HG02884 (cell line): ENCODE measurements around the gene PRDM11.
"Not testable (repeated sequence)": the region's sequence is repeated elsewhere in the genome, so short reads cannot be mapped to it uniquely, and the experiment has no call there.

ENCODE experiments used
- ATAC-seq: cut with Tn5 transposase; IDR thresholded peaks from one replicate; pipeline ENCODE4 v1.9.1; 2021; ENCODE audit warnings: mild to moderate bottlenecking, moderate library complexity; ENCODE audit not compliant: unreplicated experiment

The PRDM11 gene

DNA sequence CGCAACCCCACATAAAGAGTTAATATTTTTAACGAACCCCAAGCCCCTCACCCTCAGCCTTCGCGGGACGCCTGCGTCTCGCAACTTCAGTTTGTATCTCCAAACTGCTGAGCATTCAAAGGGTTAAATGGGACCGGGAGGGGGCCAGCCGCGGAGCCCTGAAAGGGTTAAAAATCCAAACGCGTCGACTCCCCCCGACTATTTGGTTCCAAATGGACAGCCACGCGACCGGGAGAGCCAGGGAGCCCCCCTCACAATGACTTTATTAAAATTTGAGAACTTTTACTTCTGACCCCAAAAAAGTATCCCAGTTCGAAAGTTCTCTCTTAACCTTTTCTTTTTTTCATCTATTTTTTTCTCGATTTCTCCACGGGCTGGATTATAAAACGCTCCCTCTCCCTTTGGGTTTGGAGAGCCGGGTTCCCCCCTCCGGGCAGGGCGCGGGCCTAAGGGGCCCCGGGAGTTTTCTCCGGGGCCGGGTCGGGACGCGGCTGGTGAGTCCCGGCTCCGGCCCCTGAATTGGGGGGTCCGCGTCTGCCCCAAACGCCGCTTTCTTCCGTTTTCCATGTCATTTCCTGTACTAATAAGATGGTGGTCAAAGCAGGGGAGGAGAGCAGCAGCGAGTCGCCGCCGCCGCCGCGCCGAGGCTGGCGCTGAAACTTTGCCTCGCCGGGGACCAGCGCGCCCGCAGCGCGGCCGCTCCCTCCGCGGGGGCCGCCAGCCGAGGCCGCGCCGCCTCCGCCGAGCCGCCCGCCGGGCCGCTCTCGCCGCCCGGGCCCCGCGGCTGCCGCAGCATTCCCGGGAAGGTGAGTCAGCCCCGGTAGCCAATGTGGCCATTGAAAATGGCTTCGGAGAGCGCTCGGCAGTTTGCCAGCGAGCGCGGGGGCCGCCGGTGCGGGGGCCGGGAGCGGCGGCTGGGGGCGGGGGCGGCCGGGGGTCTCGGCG lies at the start of gene PRDM11:
Gene PRDM11 (plus strand): TSS at position 568 of the 945 bp plus-strand sequence. CDS start 35,128 bp downstream, outside the sequence.
- peak; percentile 29 for ATAC-seq

DNA sequence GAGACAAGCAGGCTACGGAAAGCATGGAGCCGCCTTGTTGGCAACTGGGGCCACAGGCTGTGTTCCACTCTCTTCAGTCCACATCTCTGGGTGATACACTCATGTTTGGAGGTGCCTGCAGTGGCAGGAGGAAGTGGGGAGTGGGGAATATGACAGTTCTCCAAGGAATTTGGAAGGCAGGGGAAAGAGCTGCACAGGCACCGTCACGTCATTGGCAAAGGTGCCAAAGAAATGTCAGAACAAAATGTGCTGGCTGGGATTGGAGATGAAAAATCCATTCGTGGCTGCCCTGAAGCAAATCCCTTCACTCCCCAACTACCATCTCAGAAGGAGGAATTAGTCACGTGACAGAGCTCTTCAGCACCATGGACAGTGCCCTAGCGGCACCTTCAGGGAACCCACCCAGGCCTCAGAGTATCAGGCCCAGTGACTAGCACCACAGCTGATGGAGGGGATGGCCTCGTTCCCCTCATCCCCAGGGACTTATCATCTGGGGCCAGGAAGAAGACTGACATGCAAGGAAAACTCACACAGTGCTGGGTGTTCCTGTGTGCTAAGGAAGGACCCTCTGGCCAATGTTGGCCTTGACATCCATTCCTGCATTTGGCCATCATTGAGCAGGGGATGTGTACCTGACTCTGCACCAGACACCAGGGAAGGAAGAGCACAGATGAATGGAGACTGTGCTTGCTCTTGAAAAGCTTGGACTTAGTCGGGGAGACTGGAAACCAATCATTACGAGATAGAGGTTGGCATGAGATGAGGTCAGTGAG lies 48.5 kb upstream of the PRDM11 start:
- ATAC-seq, result no peak

DNA sequence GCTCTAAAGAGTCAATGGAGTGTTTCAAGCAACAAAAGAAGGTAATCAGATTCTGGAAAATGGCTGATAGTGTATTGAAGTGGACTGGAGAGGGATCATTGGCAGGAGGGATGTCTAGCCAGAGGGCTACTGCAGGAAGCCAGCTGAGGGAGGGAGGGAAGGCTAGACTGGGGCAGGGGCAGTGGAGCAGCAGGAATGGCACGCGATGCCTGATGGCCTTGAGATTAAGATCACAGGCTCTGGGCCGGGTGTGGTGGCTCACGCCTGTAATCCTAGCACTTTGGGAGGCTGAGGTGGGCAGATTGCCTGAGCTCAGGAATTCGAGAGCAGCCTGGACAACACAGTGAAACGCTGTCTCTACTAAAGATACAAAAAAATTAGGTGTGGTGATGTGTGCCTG lies 47.5 kb upstream of the PRDM11 start:
- no peak for ATAC-seq

DNA sequence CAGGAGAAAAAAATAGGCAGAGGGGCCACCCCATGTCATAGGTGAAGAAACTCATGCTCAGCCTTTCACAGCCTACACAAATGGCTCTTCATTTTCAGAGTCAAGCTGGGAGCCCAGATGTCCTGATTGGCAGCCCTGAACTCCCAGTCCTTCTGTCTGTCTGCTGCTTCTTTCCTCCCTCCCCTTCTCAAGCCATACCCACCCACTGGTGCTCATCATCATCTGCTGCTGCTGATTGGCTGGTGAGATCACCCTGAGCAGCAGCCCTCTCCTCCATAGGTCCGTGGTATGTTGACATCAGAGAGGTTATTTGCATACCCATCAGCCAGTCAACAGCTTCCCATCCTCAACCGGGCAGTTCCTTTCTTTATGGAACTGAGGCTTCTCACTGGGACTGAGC lies 46.1 kb upstream of the PRDM11 start:
- ATAC-seq, result no peak

DNA sequence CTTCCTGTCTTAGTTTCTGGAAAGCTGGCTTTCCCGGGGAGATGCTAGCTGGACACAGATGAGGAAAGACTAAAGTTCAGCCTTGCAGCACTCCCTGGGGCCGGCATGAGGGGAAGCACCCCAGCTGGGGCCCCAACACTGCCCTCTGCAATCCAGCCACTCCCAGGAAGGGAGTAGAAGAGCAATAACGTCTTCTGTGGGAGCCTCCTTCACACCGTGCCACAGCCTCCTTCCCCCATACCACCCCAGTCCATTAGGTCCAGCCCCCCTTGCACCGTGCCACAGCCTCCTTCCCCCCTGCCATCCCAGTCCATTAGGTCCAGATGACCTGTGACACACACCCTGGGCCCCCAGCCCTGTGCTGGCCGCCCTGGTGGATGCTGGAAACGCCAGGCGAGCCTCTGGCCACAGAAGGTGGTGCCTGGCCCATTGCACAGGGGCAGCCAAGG lies 44.1 kb upstream of the PRDM11 start:
- no peak for ATAC-seq

DNA sequence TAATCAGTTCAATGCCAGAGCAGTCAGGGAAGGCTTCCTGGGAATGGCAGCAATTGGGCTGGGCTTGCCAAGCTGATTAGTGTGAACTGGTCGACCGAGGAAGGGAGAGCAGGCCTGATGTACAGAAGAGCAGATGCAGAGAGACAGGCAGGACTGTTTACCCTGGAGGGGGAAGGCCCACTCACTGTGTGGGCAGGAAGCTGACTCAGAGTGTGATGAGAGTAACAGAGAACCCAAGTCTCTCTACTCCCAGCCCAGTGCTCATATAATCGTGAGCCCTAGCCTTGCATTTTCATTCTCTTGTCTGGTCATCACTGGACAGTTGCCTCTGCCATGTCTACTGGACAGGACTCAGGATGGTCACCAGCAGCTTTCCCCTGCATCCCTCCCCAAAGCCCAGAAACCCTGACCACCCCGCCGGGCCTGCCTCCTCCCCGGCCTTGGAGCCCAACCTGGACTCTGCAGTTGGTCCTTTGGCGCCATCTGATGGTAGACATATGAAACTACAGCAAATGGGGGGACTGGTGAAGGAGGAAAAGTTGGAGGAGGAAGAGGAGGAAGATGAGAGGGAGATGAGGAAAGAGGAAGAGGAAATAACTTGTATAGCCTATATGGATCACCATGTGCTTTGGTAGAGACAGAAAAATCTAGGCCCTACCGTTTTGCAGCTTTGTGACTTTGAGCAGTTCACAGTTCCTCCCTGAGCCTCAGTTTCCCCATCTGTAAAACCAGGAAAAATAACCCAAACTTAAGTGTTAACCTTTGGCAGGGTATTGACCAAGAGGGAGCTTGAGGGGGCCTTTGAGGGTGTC lies 43.4 kb upstream of the PRDM11 start:
- peak; percentile 55 for ATAC-seq

DNA sequence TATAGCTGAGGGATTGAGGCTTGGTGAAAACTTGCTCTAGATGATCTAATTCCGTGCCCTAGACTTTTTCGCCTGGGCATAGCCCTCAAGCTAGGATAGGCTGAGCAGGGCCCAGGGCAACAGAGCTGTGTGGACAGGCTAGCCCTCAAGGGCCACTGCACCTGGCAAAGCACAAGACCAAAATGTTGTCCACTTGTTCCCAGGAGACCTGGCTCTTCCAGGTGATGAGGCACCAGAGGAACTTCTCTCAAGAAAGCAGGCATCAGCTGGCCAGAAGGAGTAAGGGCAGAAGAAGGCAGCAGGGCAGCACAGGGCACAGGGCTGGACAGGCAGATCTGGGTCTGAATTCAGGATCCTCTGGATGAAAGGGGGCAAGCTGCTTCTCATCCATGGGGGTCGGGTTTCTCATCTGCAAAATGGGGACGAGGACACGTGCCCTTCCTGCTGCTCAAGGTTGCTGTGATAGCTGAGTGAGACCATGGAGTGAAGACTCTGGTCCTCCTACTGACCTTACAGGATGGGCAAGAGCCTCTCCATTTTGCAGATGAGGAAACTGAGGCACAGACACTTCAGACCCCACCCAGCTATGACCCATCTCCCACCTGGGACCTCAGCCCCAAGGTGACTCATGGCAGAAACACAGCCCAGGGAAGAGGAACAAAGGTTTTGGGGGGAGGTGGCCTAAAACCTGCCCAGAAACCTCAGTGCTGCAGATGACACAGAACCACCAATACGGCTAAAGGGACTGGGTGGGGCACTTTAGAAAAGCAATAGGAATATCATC lies 42.2 kb upstream of the PRDM11 start:
- ATAC-seq, result no peak

DNA sequence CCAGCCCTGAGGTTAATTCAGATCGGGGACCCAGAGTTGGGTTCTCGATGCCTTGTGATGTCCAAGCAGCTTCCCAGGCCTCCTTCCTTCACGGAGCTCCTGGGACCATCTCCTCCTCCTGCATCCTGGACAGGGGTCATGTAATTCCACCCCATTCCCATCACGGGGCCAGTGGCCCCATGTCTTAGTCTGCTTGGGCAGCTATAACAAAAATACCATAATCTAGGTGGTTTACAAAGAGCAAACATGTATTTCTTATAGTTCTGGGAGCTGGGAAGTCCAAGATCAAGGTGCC lies 41.7 kb upstream of the PRDM11 start:
- ATAC-seq, result no peak

DNA sequence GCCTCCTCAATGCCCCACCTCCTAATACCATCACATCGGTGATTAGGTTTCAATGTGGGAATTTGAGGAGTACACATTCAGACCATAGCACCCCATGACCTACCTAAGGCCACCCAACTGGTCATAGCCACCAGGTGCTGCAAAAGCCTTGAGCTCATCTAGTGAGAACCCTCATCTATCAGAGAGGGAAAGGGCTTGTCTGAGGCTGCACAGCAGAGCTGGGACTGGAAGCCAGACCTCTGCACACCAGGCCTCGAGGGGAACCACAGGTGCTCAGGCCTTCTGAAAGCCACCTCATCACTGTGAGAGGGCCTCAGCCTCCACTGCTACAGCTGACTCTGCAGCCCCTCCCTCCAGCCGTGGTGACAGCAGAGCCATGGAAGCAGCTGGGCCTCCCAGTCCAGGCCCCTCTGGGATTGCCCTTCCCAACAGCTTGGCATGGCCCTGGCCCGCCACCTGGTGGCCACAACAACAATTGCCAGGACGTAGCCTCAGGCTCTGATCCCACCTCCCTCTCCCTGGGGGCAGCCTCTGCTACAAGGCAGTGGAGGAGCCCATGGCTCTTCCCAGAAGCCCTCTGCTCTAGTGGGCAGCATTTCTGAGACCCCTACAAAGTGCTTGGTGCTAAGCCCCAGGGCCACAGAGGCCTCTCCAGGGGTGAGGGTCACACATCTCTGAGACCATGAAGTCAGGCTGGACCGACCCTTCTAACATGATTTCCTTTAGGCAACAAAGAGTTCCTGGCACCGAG lies 41.0 kb upstream of the PRDM11 start:
- no peak for ATAC-seq

GRCh38 chr11:45105984-45106375 lies 40.5 kb upstream of the PRDM11 start:
- ATAC-seq, result no peak

DNA sequence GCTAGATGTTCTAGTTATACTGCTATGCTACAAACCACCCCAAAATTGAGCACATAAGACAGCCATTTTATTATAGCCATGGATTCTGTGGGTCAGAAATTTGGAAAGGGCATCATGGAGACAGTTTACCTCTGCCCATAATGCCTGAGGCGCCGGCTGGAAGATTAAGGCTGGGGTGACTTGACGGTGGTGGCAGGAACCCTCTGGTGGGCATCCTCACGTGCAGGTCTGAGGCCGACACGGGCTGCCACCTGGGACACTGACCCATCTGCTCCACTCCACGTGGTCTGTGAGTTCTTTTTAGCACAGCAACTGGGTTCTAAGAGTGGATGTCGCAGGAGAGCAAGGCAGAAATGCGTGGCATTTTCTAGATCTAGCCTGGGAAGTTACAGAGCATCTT lies 40.0 kb upstream of the PRDM11 start:
- no peak for ATAC-seq

GRCh38 chr11:45107029-45107428 lies 39.4 kb upstream of the PRDM11 start:
- no peak for ATAC-seq

DNA sequence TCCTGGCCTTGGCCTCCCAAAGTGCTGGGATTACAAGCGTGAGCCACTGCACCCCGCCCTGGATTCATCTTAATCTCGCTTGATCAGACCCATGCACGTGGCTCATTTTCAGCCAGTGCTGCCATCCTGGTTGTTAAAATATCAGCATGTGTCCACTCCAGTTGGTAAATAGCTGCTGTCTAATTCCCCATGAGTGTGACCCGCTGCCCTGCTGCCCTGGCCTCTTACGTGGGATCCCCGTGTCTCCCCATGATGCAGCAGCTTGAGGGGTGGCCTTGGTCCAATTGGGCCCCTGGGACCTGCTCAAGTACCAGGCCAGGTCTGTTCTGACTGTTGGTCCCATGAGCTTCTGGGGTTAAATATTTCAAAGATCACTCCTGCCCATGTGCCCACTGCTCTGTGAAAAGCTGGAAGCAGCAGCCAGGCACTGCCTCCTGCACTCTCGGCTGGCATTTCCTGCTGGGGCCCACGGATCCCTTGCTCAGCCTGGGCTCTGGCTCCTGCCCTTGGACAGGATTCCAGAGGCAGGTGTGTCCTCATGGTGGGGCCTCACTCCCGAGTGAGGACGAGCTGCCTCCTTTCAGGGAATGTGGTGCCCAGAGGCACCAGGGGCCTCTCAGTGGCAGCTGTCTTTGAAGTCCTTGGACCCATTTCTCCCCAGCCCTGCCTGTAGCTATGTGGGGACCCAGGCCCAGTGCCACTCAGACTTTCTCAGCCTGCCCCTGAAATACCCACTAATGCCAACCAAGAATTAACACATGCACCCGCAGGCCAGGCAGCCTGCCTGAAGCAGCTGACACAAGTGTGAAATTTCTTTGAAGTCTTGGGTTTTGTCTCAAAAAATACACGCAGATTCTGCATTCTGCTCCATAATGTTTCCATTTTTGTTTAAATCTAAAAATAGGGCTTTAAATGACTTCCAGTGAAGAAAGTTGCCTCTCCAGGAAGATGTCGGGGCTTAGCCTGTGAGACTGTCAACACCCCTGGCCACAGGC lies 38.1 kb upstream of the PRDM11 start:
- ATAC-seq, result no peak

- no peak for ATAC-seq
These were observed 37.0 kb upstream of the PRDM11 start for GRCh38 chr11:45109400-45109799.

GRCh38 chr11:45110562-45110961 lies 35.9 kb upstream of the PRDM11 start:
- no peak for ATAC-seq

DNA sequence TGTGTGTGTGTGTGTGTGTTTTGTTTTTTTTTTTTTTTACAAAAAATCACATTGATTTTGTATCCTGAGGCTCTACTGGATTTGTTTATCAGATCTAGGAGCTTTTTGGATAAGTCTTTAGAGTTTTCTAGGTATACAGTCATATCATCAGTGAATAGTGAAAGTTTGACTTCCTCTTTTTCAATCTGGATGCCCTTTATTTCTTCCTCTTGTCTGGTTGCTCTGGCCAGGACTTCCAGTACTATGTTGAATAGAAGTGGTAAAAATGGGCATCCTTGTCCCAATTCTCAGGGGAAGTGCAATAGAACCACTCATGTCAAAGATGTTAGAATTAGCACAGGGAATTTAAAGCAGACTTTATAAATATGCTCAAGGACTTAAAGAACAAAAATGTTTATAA lies 32.6 kb upstream of the PRDM11 start:
- ATAC-seq, result no peak

- not testable (repeated sequence) for ATAC-seq
These were observed 18.6 kb upstream of the PRDM11 start for GRCh38 chr11:45127836-45128235.

DNA sequence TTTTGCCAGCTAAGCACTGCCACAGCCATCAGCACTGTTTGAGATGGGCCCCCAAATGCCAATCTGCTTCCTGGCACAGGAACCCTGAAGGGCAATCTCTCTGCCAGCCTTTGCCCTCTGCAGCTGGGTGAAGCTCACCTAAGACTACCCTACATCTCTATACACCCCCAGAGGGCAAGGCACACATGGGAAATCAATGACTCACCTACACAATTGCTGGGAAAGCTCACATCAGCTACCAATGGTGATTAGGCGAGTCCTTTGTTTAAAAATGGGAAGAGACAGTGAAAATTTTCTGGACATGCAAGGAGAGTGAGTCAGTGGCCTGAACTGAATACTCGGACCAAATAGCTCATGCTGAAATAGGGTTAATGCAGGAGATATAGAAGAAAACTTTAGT lies 12.6 kb upstream of the PRDM11 start:
- ATAC-seq, result no peak

DNA sequence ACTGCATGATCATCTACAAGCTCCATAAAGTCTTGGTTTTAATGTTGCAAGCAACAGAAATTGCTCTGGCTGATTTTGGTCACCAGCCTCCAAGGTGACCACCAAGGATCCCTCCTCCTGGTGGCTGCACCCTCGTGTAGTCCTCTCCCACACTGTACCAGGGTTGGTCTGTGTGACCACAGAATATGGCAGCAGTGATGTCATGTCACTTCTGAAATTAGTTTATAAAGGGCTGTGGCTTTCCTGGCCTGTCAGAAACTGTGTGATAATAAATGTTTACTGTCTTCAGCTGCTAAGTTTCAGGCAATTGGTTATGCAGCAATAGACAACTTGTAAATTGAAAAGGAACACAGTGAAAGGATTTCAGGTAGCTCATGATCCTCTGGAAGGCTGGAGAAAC lies 5.3 kb upstream of the PRDM11 start:
- peak; percentile 47 for ATAC-seq
